K562 (cell line): ENCODE data around the gene AFDN. TPM values are rescaled to one million over a fixed set of nuclear protein-coding genes. Genes with fewer than 3 reads are reported as not detected.
A peak's percentile ranks its signal among the peaks of the same experiment; 100 is the strongest.

Source experiments
- ATAC-seq: fragments of 200-7000 bp; cut with Tn5 transposase; 3 replicates; pipeline ENCODE4 v1.9.1; 2020; ENCODE audit warnings: moderate library complexity
- BruUV-seq: library from RNA; stranded (reverse); fragments of 400-500 nt; replicated peaks from 2 replicates; lab custom pipeline; 2021; lab: Mats Ljungman, UMichigan
- CTCF ChIA-PET: fragments of 300-600 bp; formaldehyde crosslinking; extraction: SDS; loops from one replicate; lab custom pipeline; 2021; ENCODE audit warnings: low intra/inter-chr PET ratio; lab: Yijun Ruan, JAX
- POLR2A ChIA-PET: fragments of 300-600, 350-650 bp; sonication (Branson Sonifier 250); formaldehyde crosslinking; extraction: SDS; loops from one replicate; lab custom pipeline; 2021; ENCODE audit warnings: antibody characterized with exemption, inconsistent platforms; lab: Yijun Ruan, JAX
- DNase-seq, 4 experiments: peaks; one replicate each; pipeline versions ENCODE4 v3.0.0 to v3.0.0-alpha.2; 2011 to 2018; ENCODE audit warnings: low spot score in 3 of 4, mixed read lengths in 3 of 4; ENCODE audit errors: extremely low read depth in 1 of 4
- FAIRE-seq: peaks from 2 replicates; lab custom pipeline; 2011; peaks lifted over from hg19 to GRCh38; lab: Jason Lieb, UNC
- H2AFZ ChIP-seq: 2 replicates; pipeline ENCODE4 v1.6.0; 2011; ENCODE audit warnings: low read depth, low read length, control low read depth, inconsistent platforms
- H3K27ac ChIP-seq: fragments of 200-600 bp; 3 replicates; pipeline ENCODE4 v1.8.0; 2011; ENCODE audit warnings: low read depth, mild to moderate bottlenecking, control low read depth, inconsistent platforms, low read length, moderate library complexity, mixed read lengths; ENCODE audit errors: extremely low read depth
- H3K27me3 ChIP-seq, 2 experiments: fragments of 300-600 bp in 1 of 2; 2 replicates in 1 of 2; 3 replicates in 1 of 2; pipeline versions ENCODE4 v1.6.0 to v1.8.0; 2011; ENCODE audit warnings: inconsistent platforms in 2 of 2, low read length in 2 of 2, mild to moderate bottlenecking in 1 of 2, mixed read lengths in 1 of 2, moderate library complexity in 1 of 2; ENCODE audit not compliant: control insufficient read depth in 2 of 2, insufficient read depth in 2 of 2
- H3K36me3 ChIP-seq: fragments of 300-600 bp; 3 replicates; pipeline ENCODE4 v1.8.0; 2011; ENCODE audit warnings: mild to moderate bottlenecking, low read length, inconsistent platforms; ENCODE audit not compliant: control insufficient read depth, insufficient read depth
- H3K4me1 ChIP-seq, 2 experiments: fragments of 200-600 bp in 1 of 2; replicated peaks in 1 of 2; 2 replicates in 1 of 2; 3 replicates in 1 of 2; pipeline versions ENCODE4 v1.5.1 to v1.8.0; 2011; ENCODE audit warnings: inconsistent platforms in 2 of 2, low read length in 2 of 2, mild to moderate bottlenecking in 1 of 2, mixed read lengths in 1 of 2, moderate library complexity in 1 of 2; ENCODE audit not compliant: control insufficient read depth in 2 of 2, insufficient read depth in 2 of 2
- H3K4me2 ChIP-seq: 2 replicates; pipeline ENCODE4 v1.6.1; 2011; ENCODE audit warnings: low read length, control low read depth, inconsistent platforms, mixed read lengths; ENCODE audit not compliant: insufficient read depth
- H3K4me3 ChIP-seq: fragments of 200-600 bp; sonication (generic), shearing (Covaris generic); 2 replicates; pipeline ENCODE4 v1.5.1; 2016; ENCODE audit warnings: control low read depth, inconsistent platforms
- H3K79me2 ChIP-seq: fragments of 200-600 bp; 3 replicates; pipeline ENCODE4 v1.8.0; 2011; ENCODE audit warnings: low read length, inconsistent platforms; ENCODE audit not compliant: control insufficient read depth, insufficient read depth
- H3K9ac ChIP-seq, 2 experiments: 2 replicates each; pipeline versions ENCODE4 v1.6.0 to v1.6.1; 2011; ENCODE audit warnings: low read depth in 2 of 2, low read length in 2 of 2, control low read depth in 1 of 2, inconsistent platforms in 1 of 2, mild to moderate bottlenecking in 1 of 2, mixed read lengths in 1 of 2; ENCODE audit not compliant: insufficient read depth in 1 of 2
- H3K9me1 ChIP-seq: one replicate; pipeline ENCODE4 v1.6.0; 2011; ENCODE audit warnings: inconsistent platforms, mild to moderate bottlenecking, low read length, moderate library complexity; ENCODE audit not compliant: control insufficient read depth, insufficient read depth
- H3K9me3 ChIP-seq: replicated peaks from 2 replicates; pipeline ENCODE4 v1.5.1; 2011; ENCODE audit warnings: low read depth, low read length, inconsistent platforms; ENCODE audit not compliant: control insufficient read depth, insufficient read depth
- H4K20me1 ChIP-seq: replicated peaks from 2 replicates; pipeline ENCODE4 v1.6.1; 2011; ENCODE audit warnings: low read length, inconsistent platforms, mixed read lengths; ENCODE audit not compliant: control insufficient read depth, insufficient read depth
- CBX2 ChIP-seq: fragments of 200-600 bp; sonication (generic); IDR thresholded peaks from one replicate; pipeline ENCODE4 v1.6.1; 2012; ENCODE audit warnings: mild to moderate bottlenecking, low read length, inconsistent platforms; ENCODE audit not compliant: insufficient read depth, poor library complexity, severe bottlenecking
- MTA2 ChIP-seq: fragments of 450-650 bp; IDR thresholded peaks from 2 replicates; pipeline ENCODE4 v1.6.1; 2016; ENCODE audit warnings: low read depth
- NBN ChIP-seq: fragments of 450-650 bp; IDR thresholded peaks from 2 replicates; pipeline ENCODE4 v1.6.1; 2016; ENCODE audit warnings: low read depth, mild to moderate bottlenecking
- NR2F6 ChIP-seq: fragments of 450-650 bp; formaldehyde crosslinking; IDR thresholded peaks from 2 replicates; pipeline ENCODE4 v1.4.0; 2020; ENCODE audit warnings: mild to moderate bottlenecking
- NRF1 ChIP-seq, 2 experiments: fragments of 450-650 bp; IDR thresholded peaks in 1 of 2; conservative IDR thresholded peaks in 1 of 2; 2 replicates each; pipeline ENCODE4 v1.6.1; 2014; ENCODE audit warnings: mild to moderate bottlenecking in 2 of 2
- PHTF2 ChIP-seq: fragments of 250-450 bp; sonication (Bioruptor Pico); IDR thresholded peaks from 2 replicates; pipeline ENCODE4 v1.5.0; 2021; ENCODE audit warnings: mild to moderate bottlenecking
- SRSF3 ChIP-seq: fragments of 200-400 bp; formaldehyde crosslinking; IDR thresholded peaks from 2 replicates; pipeline ENCODE4 v1.6.1; 2016; ENCODE audit warnings: mild to moderate bottlenecking, low read length, moderate library complexity; ENCODE audit not compliant: insufficient read depth
- ZNF224 ChIP-seq: sonication (generic); formaldehyde crosslinking; IDR thresholded peaks from 2 replicates; pipeline ENCODE4 v1.8.0; 2022; ENCODE audit warnings: mild to moderate bottlenecking, missing genetic modification reagents
- ZNF23 ChIP-seq: fragments of 250-450 bp; sonication (Bioruptor Pico); IDR thresholded peaks from 2 replicates; pipeline ENCODE4 v1.4.0; 2020; ENCODE audit warnings: mild to moderate bottlenecking
- ZNF408 ChIP-seq: fragments of 250-450 bp; sonication (Bioruptor Pico); IDR thresholded peaks from 2 replicates; pipeline ENCODE4 v1.4.0; 2020; ENCODE audit warnings: low read depth, mild to moderate bottlenecking, moderate library complexity
- ZNF41 ChIP-seq: fragments of 250-450 bp; sonication (Bioruptor Pico); conservative IDR thresholded peaks from 2 replicates; pipeline ENCODE4 v1.4.0; 2020; ENCODE audit warnings: mild to moderate bottlenecking
- WGBS: fragments of 100-300 bp; shearing (Covaris generic); methylation state at CpG from one replicate; pipeline ENCODE4 v1.1.6; 2016; ENCODE audit warnings: low coverage, mixed read lengths; ENCODE audit not compliant: insufficient coverage; ENCODE audit errors: missing lambda C conversion rate; 5-methylcytosine and 5-hydroxymethylcytosine counted together
- in situ Hi-C: fragments of 300-500 bp; cut with MboI; formaldehyde crosslinking; loops from 4 replicates; pipeline ENCODE4 v1.15.0; 2018; ENCODE audit warnings: inconsistent platforms, mixed read lengths
- intact Hi-C: fragments of 100-400 bp; cut with micrococcal nuclease; formaldehyde crosslinking; loops from 2 replicates; pipeline ENCODE4 v1.14.2; 2022
- polyA plus RNA-seq, 8 experiments: library from polyadenylated mRNA; depleted of rRNA in 4 of 8; stranded (reverse) in 5 of 8; unstranded in 3 of 8; fragments of >200 nt; fragmentation: Nextera tagmentation in 2 of 8; fragmentation: Illumina TruSeq in 1 of 8; extraction: Ambion mirVana in 2 of 8; extraction: Trizol in 1 of 8; gene quantifications; 2 replicates each; pipeline versions ENCODE4 v1.2.1 to v1.2.3, GENCODE V29; 2011 to 2014; ENCODE audit warnings: inconsistent platforms in 1 of 8, missing spikeins in 1 of 8
- total RNA-seq, 7 experiments: library from RNA; depleted of rRNA in 6 of 7; stranded (reverse); fragments of >200 nt in 6 of 7; fragmentation: Illumina TruSeq in 2 of 7; extraction: Trizol in 2 of 7; gene quantifications; 2 replicates each; pipeline versions ENCODE4 v1.2.1 to v1.2.3, GENCODE V29; 2011 to 2021; ENCODE audit warnings: low replicate concordance in 1 of 7
- TF ChIP-seq, protein P1 (sequence below): sonication (generic); formaldehyde crosslinking; IDR thresholded peaks from 2 replicates; pipeline ENCODE4 v1.8.1; 2023; ENCODE audit warnings: mild to moderate bottlenecking, missing genetic modification reagents
- TF ChIP-seq, protein P2 (sequence below): IDR thresholded peaks from 3 replicates; pipeline ENCODE4 v1.6.1; 2011; ENCODE audit warnings: borderline replicate concordance, mild to moderate bottlenecking; ENCODE audit not compliant: insufficient read length, insufficient read depth

The AFDN gene
- total and polyA plus RNA-seq, 9 of the 15 experiments (the other 6 are each of a cell fraction or from before 2014, with no cell fraction given) = 7.2 to 129 (median 105) TPM

- H3K4me1 ChIP-seq = 0 out of 5 replicates have a peak, but pooled peaks cover 0 to 2% of the 10 kb centered on the region in 2 experiments
- POLR2A ChIA-PET = interaction anchor here (1.6 kb wide), 1 partner anchor 45 kb away, joined by 6 read pairs; the partner anchor contains the start of gene AFDN
These were observed 44.8 kb upstream of the AFDN start for GRCh38 chr6:167781868-167782267.

GRCh38 chr6:167782698-167783517 lies 43.8 kb upstream of the AFDN start:
- H3K27me3 ChIP-seq = peaks cover 53 to 71% of the 10 kb centered on the region in 2 experiments
- no peaks in the 10 kb centered on the region for H3K9me3 ChIP-seq
- ATAC-seq (peak; percentile 19; the same call in 1 of the 3 replicates), DNase-seq (no peak), FAIRE-seq (no peak)
- in situ Hi-C loops (no loop called here), intact Hi-C loops (no loop called here)
- H3K4me1 ChIP-seq = 0 out of 5 replicates have a peak, but pooled peaks cover 0 to 2% of the 10 kb centered on the region in 2 experiments
- BruUV-seq = no TSS peak
- H3K36me3 ChIP-seq = no peaks in the 10 kb centered on the region; the same call in 2 of the 3 replicates
- WGBS = 7% methylated on average over 4 of the region's 4 CpGs
- peaks cover 4% of the 10 kb centered on the region for H4K20me1 ChIP-seq
- H3K9me1 ChIP-seq = no peaks in the 10 kb centered on the region
- no peak overlapping the region for H3K4me2 ChIP-seq
- no peak overlapping the region for H3K9ac ChIP-seq
- no peaks in the 10 kb centered on the region for H3K79me2 ChIP-seq
- CTCF ChIA-PET = no interaction called here
- POLR2A ChIA-PET = interaction anchor here (1.3 to 1.6 kb wide), 2 partner anchors 15 to 44 kb away, joined by 3 to 6 read pairs; partner anchors contain the start of gene AFDN
- no peak overlapping the region for H3K27ac ChIP-seq
- H3K4me3 ChIP-seq = no peak overlapping the region
- no peak overlapping the region for H2AFZ ChIP-seq
- TF ChIP-seq ZNF41 (CRISPR knock-in tag) = no peak
- TF ChIP-seq, protein P1, sequence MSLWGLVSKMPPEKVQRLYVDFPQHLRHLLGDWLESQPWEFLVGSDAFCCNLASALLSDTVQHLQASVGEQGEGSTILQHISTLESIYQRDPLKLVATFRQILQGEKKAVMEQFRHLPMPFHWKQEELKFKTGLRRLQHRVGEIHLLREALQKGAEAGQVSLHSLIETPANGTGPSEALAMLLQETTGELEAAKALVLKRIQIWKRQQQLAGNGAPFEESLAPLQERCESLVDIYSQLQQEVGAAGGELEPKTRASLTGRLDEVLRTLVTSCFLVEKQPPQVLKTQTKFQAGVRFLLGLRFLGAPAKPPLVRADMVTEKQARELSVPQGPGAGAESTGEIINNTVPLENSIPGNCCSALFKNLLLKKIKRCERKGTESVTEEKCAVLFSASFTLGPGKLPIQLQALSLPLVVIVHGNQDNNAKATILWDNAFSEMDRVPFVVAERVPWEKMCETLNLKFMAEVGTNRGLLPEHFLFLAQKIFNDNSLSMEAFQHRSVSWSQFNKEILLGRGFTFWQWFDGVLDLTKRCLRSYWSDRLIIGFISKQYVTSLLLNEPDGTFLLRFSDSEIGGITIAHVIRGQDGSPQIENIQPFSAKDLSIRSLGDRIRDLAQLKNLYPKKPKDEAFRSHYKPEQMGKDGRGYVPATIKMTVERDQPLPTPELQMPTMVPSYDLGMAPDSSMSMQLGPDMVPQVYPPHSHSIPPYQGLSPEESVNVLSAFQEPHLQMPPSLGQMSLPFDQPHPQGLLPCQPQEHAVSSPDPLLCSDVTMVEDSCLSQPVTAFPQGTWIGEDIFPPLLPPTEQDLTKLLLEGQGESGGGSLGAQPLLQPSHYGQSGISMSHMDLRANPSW = no peak
- TF ChIP-seq ZNF408 (CRISPR knock-in tag) = no peak
- no peak for TF ChIP-seq NR2F6 (CRISPR knock-in tag)
- TF ChIP-seq NBN = no peak
- TF ChIP-seq ZNF23 (CRISPR knock-in tag) = no peak
- TF ChIP-seq, protein P2, sequence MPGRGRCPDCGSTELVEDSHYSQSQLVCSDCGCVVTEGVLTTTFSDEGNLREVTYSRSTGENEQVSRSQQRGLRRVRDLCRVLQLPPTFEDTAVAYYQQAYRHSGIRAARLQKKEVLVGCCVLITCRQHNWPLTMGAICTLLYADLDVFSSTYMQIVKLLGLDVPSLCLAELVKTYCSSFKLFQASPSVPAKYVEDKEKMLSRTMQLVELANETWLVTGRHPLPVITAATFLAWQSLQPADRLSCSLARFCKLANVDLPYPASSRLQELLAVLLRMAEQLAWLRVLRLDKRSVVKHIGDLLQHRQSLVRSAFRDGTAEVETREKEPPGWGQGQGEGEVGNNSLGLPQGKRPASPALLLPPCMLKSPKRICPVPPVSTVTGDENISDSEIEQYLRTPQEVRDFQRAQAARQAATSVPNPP = no peak
- TF ChIP-seq MTA2 = no peak
- TF ChIP-seq ZNF224 (CRISPR knock-in tag) = no peak

More at GRCh38 chr6:167781868-167782267, 44.8 kb upstream of the AFDN start:
- Histone ChIP-seq H3K79me2 (no peaks in the 10 kb centered on the region), H4K20me1 (peaks cover 4% of the 10 kb centered on the region), H3K4me2 (no peak overlapping the region), H3K27ac (no peak overlapping the region), H2AFZ (no peak overlapping the region), H3K9me1 (no peaks in the 10 kb centered on the region), H3K27me3 (peaks cover 53 to 70% of the 10 kb centered on the region in 2 experiments), H3K36me3 (no peaks in the 10 kb centered on the region; the same call in 2 of the 3 replicates), H3K9ac (no peak overlapping the region), H3K9me3 (no peaks in the 10 kb centered on the region), H3K4me3 (no peak overlapping the region)
- in situ Hi-C loops (no loop called here), intact Hi-C loops (no loop called here)
- BruUV-seq = no TSS peak
- DNase-seq (no peak), FAIRE-seq (no peak), ATAC-seq (no peak)
- CTCF ChIA-PET = no interaction called here
- TF ChIP-seq SRSF3 (no peak), PHTF2 (CRISPR knock-in tag) (no peak), CBX2 (peak; percentile 21), NRF1 (conservative IDR thresholded peaks at IDR 0.05 in 1 of 2, IDR thresholded peaks at IDR 0.05 in 1 of 2) (no peak)
- 1% methylated on average over 9 of the region's 9 CpGs for WGBS
